NCI-H2196 treated with DMSO at 0.1 percent for 48 hours (cell line): ENCODE results near the gene TERT.
"Not testable (repeated sequence)": the region's sequence is repeated elsewhere in the genome, so short reads cannot be mapped to it uniquely, and the experiment has no call there.

ENCODE experiments used
- DNase-seq: peaks from one replicate; lab custom pipeline; 2025; ENCODE audit not compliant: unreplicated experiment; lab: John Stamatoyannopoulos, UW

Gene TERT

GRCh38 chr5:1331861-1332405 is 37.1 kb upstream of the TERT start:
- no peak for DNase-seq

- DNase-seq = no peak
Measured at GRCh38 chr5:1330847-1331831, 36.3 kb upstream of the TERT start.

GRCh38 chr5:1330146-1330846 is 35.4 kb upstream of the TERT start:
- no peak for DNase-seq

- DNase-seq = no peak
Measured at GRCh38 chr5:1329111-1329579, 34.3 kb upstream of the TERT start.

GRCh38 chr5:1328237-1329110 is 33.6 kb upstream of the TERT start:
- DNase-seq = not testable (repeated sequence)

- not testable (repeated sequence) for DNase-seq
Measured at GRCh38 chr5:1326901-1327756, 32.3 kb upstream of the TERT start.

- DNase-seq = not testable (repeated sequence)
Measured at GRCh38 chr5:1326532-1326875, 31.6 kb upstream of the TERT start.

- DNase-seq = no peak
Measured at GRCh38 chr5:1325870-1326531, 31.1 kb upstream of the TERT start.

GRCh38 chr5:1325191-1325741 is 30.4 kb upstream of the TERT start:
- DNase-seq = no peak

- no peak for DNase-seq
Measured at GRCh38 chr5:1324719-1325190, 29.9 kb upstream of the TERT start.

- DNase-seq = no peak
Measured at GRCh38 chr5:1324301-1324700, 29.4 kb upstream of the TERT start.

- no peak for DNase-seq
Measured at GRCh38 chr5:1323803-1324173, 28.9 kb upstream of the TERT start.

GRCh38 chr5:1322955-1323802 is 28.3 kb upstream of the TERT start:
- no peak for DNase-seq

- DNase-seq = no peak
Measured at GRCh38 chr5:1322036-1322900, 27.4 kb upstream of the TERT start.

GRCh38 chr5:1321576-1321975 is 26.7 kb upstream of the TERT start:
- DNase-seq = no peak

- no peak for DNase-seq
Measured at GRCh38 chr5:1320436-1321344, 25.8 kb upstream of the TERT start.
